PC-9 (cell line): ENCODE data around the gene F9.

Source experiments
- CTCF ChIP-seq: fragments of 200-600 bp; sonication (generic); conservative IDR thresholded peaks from 2 replicates; pipeline ENCODE4 v1.6.1; 2017; ENCODE audit warnings: mixed run types, antibody characterized with exemption, mild to moderate bottlenecking, moderate library complexity
- EZH2 ChIP-seq: fragments of 200-600 bp; sonication (generic); IDR thresholded peaks from 2 replicates; pipeline ENCODE4 v1.8.0; 2017; ENCODE audit warnings: antibody characterized with exemption, low read depth

GRCh38 chrX:139532834-139533233 lies 2.3 kb downstream of the F9 start:
- TF ChIP-seq CTCF (no peak), EZH2 (no peak)
